Measurements from ENCODE around the gene IRAK2.
"Not testable (repeated sequence)": the region's sequence is repeated elsewhere in the genome, so short reads cannot be mapped to it uniquely, and the experiment has no call there.

The IRAK2 gene

DNA sequence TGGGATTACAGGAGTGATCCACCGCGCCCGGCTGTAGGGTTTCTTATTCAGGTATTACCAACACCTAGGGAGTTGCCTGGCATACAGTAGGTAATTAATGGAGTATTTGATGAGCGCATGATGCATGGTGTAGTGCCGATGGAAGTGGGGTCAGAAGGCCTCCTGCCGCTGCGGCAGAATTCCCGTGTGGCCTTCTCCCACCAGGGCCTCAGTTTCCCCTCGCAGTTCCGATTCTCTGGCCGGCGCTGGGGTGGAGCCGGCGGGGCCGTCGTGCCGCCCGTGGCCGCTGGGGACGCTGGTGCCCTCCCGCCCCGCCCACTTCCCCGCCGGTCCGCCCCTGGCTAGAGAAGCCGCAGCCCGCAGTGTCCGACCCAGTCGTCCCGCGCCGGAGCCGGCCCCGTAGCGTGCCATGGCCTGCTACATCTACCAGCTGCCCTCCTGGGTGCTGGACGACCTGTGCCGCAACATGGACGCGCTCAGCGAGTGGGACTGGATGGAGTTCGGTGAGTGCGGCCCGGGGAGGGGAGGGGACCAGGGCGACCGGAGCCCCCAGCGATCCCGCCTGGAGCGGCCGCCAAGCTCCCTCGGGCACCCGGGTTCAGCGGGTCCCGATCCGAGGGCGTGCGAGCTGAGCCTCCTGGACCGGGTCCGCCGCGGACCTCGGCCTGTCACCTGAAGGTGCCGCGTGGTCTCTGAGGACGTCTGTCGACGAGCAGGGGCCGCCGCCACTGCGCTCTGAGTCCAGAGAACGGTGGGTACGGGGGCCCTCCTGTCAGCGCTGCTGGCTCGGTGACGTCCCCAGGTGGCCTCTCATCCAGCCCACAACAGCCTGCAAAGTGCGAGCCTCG, at the start of gene IRAK2:
IRAK2 (plus strand) TSS at position 374 of the 848 bp plus-strand sequence; CDS start at position 410, 36 bp downstream.
- Histone ChIP-seq H3K36me3 (ENCODE audit: control insufficient read depth, insufficient read depth, low read length) (no peaks in the 10 kb centered on the region), H3K27me3 (ENCODE audit: control insufficient read depth, insufficient read depth, low read length) (no peaks in the 10 kb centered on the region), H3K9ac (ENCODE audit: low read length) (peak within 1 kb of the TSS; percentile 90), H3K9me3 (ENCODE audit: control insufficient read depth, low read length) (no peaks in the 10 kb centered on the region), H3K4me3 (ENCODE audit: low read length) (peak within 1 kb of the TSS; percentile 56), H3K4me1 (ENCODE audit: control insufficient read depth, insufficient read depth, low read length) (peaks cover 3% of the 10 kb centered on the region)

DNA sequence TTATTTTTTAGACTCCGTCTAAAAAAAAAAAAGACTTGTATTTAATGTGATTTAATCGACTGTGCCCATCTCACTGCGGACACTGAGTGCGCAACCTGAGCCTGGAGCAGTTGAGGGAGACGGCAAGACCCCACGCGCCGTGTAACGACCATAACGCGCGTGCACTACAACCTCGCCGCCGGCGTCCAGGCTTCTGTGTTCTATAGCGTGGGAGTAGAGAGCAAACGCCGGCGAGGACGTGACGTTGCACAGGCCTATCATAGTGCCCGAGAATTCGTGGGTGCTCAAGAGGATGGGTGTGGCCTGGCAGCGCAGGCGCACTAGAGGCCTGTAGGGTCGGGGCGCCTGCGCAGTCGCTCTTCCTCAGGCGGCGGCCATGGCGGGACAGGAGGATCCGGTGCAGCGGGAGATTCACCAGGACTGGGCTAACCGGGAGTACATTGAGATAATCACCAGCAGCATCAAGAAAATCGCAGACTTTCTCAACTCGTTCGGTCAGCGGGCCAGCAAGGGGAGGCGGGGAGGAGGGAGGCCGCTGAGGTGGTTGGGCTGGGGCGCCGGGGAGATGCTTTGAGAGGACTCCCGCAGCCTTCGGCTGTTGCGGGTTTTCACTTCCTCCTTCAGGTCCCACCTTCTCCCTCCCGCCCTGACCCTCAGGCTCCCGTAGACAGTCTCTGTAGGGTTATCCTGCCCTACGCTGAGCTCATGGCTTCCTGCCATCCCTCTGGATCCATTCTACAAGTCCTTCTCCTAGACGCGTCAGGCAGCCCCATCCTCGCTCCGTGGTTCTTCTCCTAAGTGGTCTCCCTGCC, 49.2 kb upstream of the IRAK2 start, which contains the start of gene BRK1:
BRK1 (plus strand) TSS at position 350 of the 812 bp plus-strand sequence; CDS start at position 377, 27 bp downstream.
- H3K4me3 ChIP-seq (ENCODE audit: low read length) = peak within 1 kb of the TSS; percentile 68
- H3K9ac ChIP-seq (ENCODE audit: low read length) = peak within 1 kb of the TSS; percentile 65
- H3K36me3 ChIP-seq (ENCODE audit: control insufficient read depth, insufficient read depth, low read length) = no peaks in the 10 kb centered on the region
- no peaks in the 10 kb centered on the region for H3K27me3 ChIP-seq (ENCODE audit: control insufficient read depth, insufficient read depth, low read length)
- no peaks in the 10 kb centered on the region for H3K9me3 ChIP-seq (ENCODE audit: control insufficient read depth, low read length)
- peaks cover 10% of the 10 kb centered on the region for H3K4me1 ChIP-seq (ENCODE audit: control insufficient read depth, insufficient read depth, low read length)

- Histone ChIP-seq H3K9ac (ENCODE audit: low read length) (peak overlapping the region; percentile 65), H3K4me1 (ENCODE audit: control insufficient read depth, insufficient read depth, low read length) (peaks cover 10% of the 10 kb centered on the region), H3K4me3 (ENCODE audit: low read length) (peak overlapping the region; percentile 68), H3K9me3 (ENCODE audit: control insufficient read depth, low read length) (no peaks in the 10 kb centered on the region), H3K27me3 (ENCODE audit: control insufficient read depth, insufficient read depth, low read length) (no peaks in the 10 kb centered on the region), H3K36me3 (ENCODE audit: control insufficient read depth, insufficient read depth, low read length) (no peaks in the 10 kb centered on the region)
Measured at GRCh38 chr3:10116138-10116460, 48.6 kb upstream of the IRAK2 start.

- peaks cover 10% of the 10 kb centered on the region for H3K4me1 ChIP-seq (ENCODE audit: control insufficient read depth, insufficient read depth, low read length)
Measured at GRCh38 chr3:10116928-10117327, 47.8 kb upstream of the IRAK2 start.

GRCh38 chr3:10119376-10119775, 45.3 kb upstream of the IRAK2 start:
- H3K36me3 ChIP-seq (ENCODE audit: control insufficient read depth, insufficient read depth, low read length) = no peaks in the 10 kb centered on the region
- H3K27me3 ChIP-seq (ENCODE audit: control insufficient read depth, insufficient read depth, low read length) = no peaks in the 10 kb centered on the region
- H3K9ac ChIP-seq (ENCODE audit: low read length) = no peak overlapping the region
- H3K9me3 ChIP-seq (ENCODE audit: control insufficient read depth, low read length) = no peaks in the 10 kb centered on the region
- H3K4me3 ChIP-seq (ENCODE audit: low read length) = no peak overlapping the region
- H3K4me1 ChIP-seq (ENCODE audit: control insufficient read depth, insufficient read depth, low read length) = peaks cover 10% of the 10 kb centered on the region

More at GRCh38 chr3:10116928-10117327, 47.8 kb upstream of the IRAK2 start:
- no peaks in the 10 kb centered on the region for H3K9me3 ChIP-seq (ENCODE audit: control insufficient read depth, low read length)
- H3K9ac ChIP-seq (ENCODE audit: low read length) = no peak overlapping the region
- H3K27me3 ChIP-seq (ENCODE audit: control insufficient read depth, insufficient read depth, low read length) = no peaks in the 10 kb centered on the region
- H3K36me3 ChIP-seq (ENCODE audit: control insufficient read depth, insufficient read depth, low read length) = no peaks in the 10 kb centered on the region
- no peak overlapping the region for H3K4me3 ChIP-seq (ENCODE audit: low read length)

DNA sequence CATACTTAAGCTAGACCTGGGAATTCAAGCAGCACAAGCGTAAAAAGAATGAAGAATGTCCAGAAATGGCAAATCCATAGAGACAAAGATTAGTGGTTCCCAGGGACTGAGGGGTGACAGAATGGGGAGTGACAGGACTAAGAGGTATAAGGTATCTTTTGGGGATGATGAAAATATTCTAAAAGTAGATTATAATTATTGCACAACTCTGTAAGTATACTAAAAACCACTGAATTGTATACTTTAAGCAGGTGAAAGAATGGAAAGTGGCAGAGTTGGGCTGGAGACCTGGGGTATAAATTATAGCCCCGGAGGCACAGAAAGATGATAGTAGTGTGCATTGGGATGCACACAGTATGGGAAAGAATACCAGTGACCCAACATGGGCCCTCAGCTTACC, 43.7 kb upstream of the IRAK2 start:
- Histone ChIP-seq H3K9me3 (ENCODE audit: control insufficient read depth, low read length) (no peaks in the 10 kb centered on the region), H3K9ac (ENCODE audit: low read length) (no peak overlapping the region), H3K36me3 (ENCODE audit: control insufficient read depth, insufficient read depth, low read length) (no peaks in the 10 kb centered on the region), H3K27me3 (ENCODE audit: control insufficient read depth, insufficient read depth, low read length) (no peaks in the 10 kb centered on the region), H3K4me1 (ENCODE audit: control insufficient read depth, insufficient read depth, low read length) (peaks cover 10% of the 10 kb centered on the region), H3K4me3 (ENCODE audit: low read length) (no peak overlapping the region)

DNA sequence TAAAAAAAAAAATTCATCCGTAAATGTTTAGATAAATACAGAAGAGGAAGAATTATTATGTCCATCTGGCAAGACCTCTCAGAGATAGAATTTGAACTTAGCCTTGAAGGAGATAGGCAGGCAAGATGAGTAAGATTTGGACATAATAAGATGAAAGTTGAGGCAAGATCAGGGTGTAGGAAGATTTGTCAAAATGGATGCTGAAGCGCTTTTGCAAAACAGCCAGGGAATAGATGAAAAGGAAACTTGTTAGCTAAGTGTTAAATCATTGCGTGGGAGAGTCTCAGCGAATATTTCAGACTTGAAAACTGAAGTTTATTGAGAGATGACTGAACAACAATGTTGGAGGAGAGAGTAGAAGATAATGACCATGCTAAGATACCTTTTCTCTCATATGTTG, 42.0 kb upstream of the IRAK2 start:
- Histone ChIP-seq H3K9me3 (ENCODE audit: control insufficient read depth, low read length) (no peaks in the 10 kb centered on the region), H3K4me1 (ENCODE audit: control insufficient read depth, insufficient read depth, low read length) (no peaks in the 10 kb centered on the region), H3K4me3 (ENCODE audit: low read length) (no peak overlapping the region), H3K27me3 (ENCODE audit: control insufficient read depth, insufficient read depth, low read length) (no peaks in the 10 kb centered on the region), H3K36me3 (ENCODE audit: control insufficient read depth, insufficient read depth, low read length) (no peaks in the 10 kb centered on the region), H3K9ac (ENCODE audit: low read length) (no peak overlapping the region)

GRCh38 chr3:10135872-10136271, 28.8 kb upstream of the IRAK2 start:
- not testable (repeated sequence) for H3K27me3 ChIP-seq (ENCODE audit: control insufficient read depth, insufficient read depth, low read length); H3K4me3 ChIP-seq (ENCODE audit: low read length); H3K36me3 ChIP-seq (ENCODE audit: control insufficient read depth, insufficient read depth, low read length); H3K9ac ChIP-seq (ENCODE audit: low read length); H3K4me1 ChIP-seq (ENCODE audit: control insufficient read depth, insufficient read depth, low read length); H3K9me3 ChIP-seq (ENCODE audit: control insufficient read depth, low read length)

- Histone ChIP-seq H3K4me1 (ENCODE audit: control insufficient read depth, insufficient read depth, low read length) (no peaks in the 10 kb centered on the region), H3K4me3 (ENCODE audit: low read length) (no peak overlapping the region), H3K9me3 (ENCODE audit: control insufficient read depth, low read length) (no peaks in the 10 kb centered on the region), H3K27me3 (ENCODE audit: control insufficient read depth, insufficient read depth, low read length) (no peaks in the 10 kb centered on the region), H3K36me3 (ENCODE audit: control insufficient read depth, insufficient read depth, low read length) (no peaks in the 10 kb centered on the region), H3K9ac (ENCODE audit: low read length) (no peak overlapping the region)
Measured at GRCh38 chr3:10136426-10137005, 28.2 kb upstream of the IRAK2 start.

GRCh38 chr3:10137178-10137577, 27.5 kb upstream of the IRAK2 start:
- H3K36me3 ChIP-seq (ENCODE audit: control insufficient read depth, insufficient read depth, low read length) = no peaks in the 10 kb centered on the region
- no peak overlapping the region for H3K4me3 ChIP-seq (ENCODE audit: low read length)
- no peak overlapping the region for H3K9ac ChIP-seq (ENCODE audit: low read length)
- H3K9me3 ChIP-seq (ENCODE audit: control insufficient read depth, low read length) = no peaks in the 10 kb centered on the region
- no peaks in the 10 kb centered on the region for H3K4me1 ChIP-seq (ENCODE audit: control insufficient read depth, insufficient read depth, low read length)
- H3K27me3 ChIP-seq (ENCODE audit: control insufficient read depth, insufficient read depth, low read length) = no peaks in the 10 kb centered on the region

DNA sequence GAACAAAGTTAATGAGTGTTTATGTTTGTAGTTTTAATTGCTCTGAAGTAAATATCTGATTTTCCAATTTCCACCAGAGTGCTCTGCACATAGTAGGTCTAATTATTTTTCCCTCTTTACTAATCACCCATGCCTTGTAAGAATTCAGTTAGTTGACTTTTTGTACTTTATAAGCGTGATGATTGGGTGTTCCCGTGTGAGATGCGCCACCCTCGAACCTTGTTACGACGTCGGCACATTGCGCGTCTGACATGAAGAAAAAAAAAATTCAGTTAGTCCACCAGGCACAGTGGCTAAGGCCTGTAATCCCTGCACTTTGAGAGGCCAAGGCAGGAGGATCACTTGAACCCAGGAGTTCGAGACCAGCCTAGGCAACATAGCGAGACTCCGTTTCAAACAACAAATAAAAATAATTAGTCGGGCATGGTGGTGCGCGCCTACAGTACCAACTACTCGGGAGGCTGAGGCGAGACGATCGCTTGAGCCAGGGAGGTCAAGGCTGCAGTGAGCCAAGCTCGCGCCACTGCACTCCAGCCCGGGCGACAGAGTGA, 23.6 kb upstream of the IRAK2 start:
- H3K9me3 ChIP-seq (ENCODE audit: control insufficient read depth, low read length) = no peaks in the 10 kb centered on the region
- no peak overlapping the region for H3K9ac ChIP-seq (ENCODE audit: low read length)
- no peaks in the 10 kb centered on the region for H3K36me3 ChIP-seq (ENCODE audit: control insufficient read depth, insufficient read depth, low read length)
- H3K4me3 ChIP-seq (ENCODE audit: low read length) = no peak overlapping the region
- peaks cover 18% of the 10 kb centered on the region for H3K4me1 ChIP-seq (ENCODE audit: control insufficient read depth, insufficient read depth, low read length)
- H3K27me3 ChIP-seq (ENCODE audit: control insufficient read depth, insufficient read depth, low read length) = no peaks in the 10 kb centered on the region

Data from mucosa of stomach (tissue), 1 donor.